ENCODE results near the gene ST8SIA2.

DNA sequence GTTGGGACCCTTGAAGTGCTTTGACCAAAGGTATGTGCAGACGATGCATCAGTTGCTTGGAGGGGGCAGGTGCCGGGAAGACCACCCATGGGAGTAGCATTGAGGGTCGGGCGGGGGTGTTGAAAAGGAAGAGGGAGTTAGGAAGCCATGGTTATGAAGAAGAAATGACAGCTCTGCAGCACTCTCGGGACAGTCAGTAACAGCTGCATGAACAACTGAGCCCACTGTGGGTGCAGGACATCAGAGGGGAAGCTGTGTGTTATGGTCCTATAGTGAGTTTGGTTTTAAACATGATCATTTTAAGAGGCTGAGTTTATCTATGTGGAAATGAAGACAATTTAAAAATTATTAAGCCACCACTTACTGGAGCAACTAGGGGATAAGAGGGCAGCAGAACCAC is 17.6 kb downstream of the ST8SIA2 start:
- TF ChIP-seq, protein P1, sequence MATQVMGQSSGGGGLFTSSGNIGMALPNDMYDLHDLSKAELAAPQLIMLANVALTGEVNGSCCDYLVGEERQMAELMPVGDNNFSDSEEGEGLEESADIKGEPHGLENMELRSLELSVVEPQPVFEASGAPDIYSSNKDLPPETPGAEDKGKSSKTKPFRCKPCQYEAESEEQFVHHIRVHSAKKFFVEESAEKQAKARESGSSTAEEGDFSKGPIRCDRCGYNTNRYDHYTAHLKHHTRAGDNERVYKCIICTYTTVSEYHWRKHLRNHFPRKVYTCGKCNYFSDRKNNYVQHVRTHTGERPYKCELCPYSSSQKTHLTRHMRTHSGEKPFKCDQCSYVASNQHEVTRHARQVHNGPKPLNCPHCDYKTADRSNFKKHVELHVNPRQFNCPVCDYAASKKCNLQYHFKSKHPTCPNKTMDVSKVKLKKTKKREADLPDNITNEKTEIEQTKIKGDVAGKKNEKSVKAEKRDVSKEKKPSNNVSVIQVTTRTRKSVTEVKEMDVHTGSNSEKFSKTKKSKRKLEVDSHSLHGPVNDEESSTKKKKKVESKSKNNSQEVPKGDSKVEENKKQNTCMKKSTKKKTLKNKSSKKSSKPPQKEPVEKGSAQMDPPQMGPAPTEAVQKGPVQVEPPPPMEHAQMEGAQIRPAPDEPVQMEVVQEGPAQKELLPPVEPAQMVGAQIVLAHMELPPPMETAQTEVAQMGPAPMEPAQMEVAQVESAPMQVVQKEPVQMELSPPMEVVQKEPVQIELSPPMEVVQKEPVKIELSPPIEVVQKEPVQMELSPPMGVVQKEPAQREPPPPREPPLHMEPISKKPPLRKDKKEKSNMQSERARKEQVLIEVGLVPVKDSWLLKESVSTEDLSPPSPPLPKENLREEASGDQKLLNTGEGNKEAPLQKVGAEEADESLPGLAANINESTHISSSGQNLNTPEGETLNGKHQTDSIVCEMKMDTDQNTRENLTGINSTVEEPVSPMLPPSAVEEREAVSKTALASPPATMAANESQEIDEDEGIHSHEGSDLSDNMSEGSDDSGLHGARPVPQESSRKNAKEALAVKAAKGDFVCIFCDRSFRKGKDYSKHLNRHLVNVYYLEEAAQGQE (IDR thresholded peaks at IDR 0.05), result no peak
- TF ChIP-seq, protein P2, sequence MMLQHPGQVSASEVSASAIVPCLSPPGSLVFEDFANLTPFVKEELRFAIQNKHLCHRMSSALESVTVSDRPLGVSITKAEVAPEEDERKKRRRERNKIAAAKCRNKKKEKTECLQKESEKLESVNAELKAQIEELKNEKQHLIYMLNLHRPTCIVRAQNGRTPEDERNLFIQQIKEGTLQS (IDR thresholded peaks at IDR 0.05), result no peak
- TF ChIP-seq, protein P3, sequence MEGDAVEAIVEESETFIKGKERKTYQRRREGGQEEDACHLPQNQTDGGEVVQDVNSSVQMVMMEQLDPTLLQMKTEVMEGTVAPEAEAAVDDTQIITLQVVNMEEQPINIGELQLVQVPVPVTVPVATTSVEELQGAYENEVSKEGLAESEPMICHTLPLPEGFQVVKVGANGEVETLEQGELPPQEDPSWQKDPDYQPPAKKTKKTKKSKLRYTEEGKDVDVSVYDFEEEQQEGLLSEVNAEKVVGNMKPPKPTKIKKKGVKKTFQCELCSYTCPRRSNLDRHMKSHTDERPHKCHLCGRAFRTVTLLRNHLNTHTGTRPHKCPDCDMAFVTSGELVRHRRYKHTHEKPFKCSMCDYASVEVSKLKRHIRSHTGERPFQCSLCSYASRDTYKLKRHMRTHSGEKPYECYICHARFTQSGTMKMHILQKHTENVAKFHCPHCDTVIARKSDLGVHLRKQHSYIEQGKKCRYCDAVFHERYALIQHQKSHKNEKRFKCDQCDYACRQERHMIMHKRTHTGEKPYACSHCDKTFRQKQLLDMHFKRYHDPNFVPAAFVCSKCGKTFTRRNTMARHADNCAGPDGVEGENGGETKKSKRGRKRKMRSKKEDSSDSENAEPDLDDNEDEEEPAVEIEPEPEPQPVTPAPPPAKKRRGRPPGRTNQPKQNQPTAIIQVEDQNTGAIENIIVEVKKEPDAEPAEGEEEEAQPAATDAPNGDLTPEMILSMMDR (IDR thresholded peaks at IDR 0.05; ENCODE audit: low read depth, low read length, missing input control), result no peak
- TF ChIP-seq GABPA (IDR thresholded peaks at IDR 0.05 in 1 of 2, conservative IDR thresholded peaks at IDR 0.05 in 1 of 2) (no peak), RAD21 (IDR thresholded peaks at IDR 0.05) (no peak), JUND (IDR thresholded peaks at IDR 0.05) (no peak), EGR1 (IDR thresholded peaks at IDR 0.05; ENCODE audit: low read depth in 2 of 2) (no peak), TAF1 (conservative IDR thresholded peaks at IDR 0.05) (no peak), FOXA2 (IDR thresholded peaks at IDR 0.05) (no peak), HNF4A (conservative IDR thresholded peaks at IDR 0.05) (no peak), YY1 (IDR thresholded peaks at IDR 0.05) (no peak), SP1 (IDR thresholded peaks at IDR 0.05) (no peak), RXRA (IDR thresholded peaks at IDR 0.05) (no peak)
- TF ChIP-seq, protein P4, sequence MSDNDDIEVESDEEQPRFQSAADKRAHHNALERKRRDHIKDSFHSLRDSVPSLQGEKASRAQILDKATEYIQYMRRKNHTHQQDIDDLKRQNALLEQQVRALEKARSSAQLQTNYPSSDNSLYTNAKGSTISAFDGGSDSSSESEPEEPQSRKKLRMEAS (IDR thresholded peaks at IDR 0.05), result no peak
